Kidney glomerular epithelial cell (primary cell): ENCODE measurements around the gene TTF2.

Source experiments
- DNase-seq: peaks from one replicate; lab custom pipeline; 2025; lab: John Stamatoyannopoulos, UW

Gene TTF2

GRCh38 chr1:117059678-117060440, at the start of gene TTF2:
TTF2 (plus strand) TSS chr1:117060326; CDS start chr1:117060347, 21 bp downstream.
- DNase-seq = peak; percentile 99

DNA sequence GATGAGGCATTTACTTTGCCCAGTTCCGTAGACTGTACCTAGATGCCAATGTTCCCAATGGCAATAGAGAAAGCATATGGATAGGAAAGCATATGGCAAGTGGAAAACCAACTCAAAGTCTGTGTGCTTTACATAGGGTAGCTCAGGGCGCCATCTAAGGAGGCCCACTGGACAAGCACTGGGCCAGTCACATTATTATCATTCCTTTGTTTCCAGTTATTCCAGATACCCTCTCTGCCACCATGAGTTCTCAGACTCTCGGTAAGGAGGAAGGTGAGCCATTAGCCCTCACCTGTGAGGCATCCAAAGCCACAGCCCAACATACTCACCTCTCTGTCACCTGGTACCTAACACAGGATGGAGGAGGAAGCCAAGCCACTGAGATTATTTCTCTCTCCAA, 48.8 kb upstream of the TTF2 start:
- DNase-seq = no peak

GRCh38 chr1:117013309-117013858, 46.7 kb upstream of the TTF2 start:
- no peak for DNase-seq

DNA sequence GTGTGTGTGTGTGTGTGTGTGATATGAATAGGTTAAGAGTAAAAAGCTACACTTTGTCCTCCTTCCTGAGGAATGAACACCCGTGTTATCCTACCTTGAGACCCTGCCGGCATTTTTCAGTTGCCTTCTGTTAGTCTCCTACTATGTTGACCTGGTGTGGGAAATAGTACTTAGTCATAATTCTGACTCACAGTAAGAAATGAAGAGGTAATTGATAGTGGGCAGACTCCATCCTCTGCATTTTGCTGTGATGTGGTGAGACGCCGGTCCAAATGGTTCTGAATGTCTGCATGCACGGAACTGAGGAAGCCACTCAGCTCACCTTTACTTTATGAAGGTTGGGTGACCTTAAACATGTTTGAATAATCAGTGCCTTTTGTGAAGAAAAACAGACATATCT, 45.9 kb upstream of the TTF2 start:
- peak; percentile 34 for DNase-seq

GRCh38 chr1:117015724-117016123, 44.4 kb upstream of the TTF2 start:
- no peak for DNase-seq

GRCh38 chr1:117017062-117017461, 43.1 kb upstream of the TTF2 start:
- no peak for DNase-seq

DNA sequence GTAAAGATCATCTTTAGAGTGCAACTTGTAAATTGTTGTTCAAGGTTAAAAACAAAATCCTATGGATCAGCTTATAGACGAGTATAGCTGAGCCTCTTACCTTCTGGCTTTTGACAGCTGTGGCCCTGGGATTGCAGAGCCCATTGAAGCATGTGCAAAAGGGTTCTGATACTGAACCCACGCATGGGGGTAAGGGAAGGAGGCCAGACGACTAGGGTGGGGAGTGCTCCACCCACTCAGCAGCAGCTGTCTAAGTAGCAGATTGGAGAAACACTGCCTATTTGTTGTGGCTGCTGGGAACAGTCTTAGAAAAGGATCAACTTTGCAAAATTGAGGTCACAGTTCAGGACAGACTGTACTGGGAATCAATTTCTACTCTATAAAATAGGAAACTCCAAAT, 42.5 kb upstream of the TTF2 start:
- DNase-seq = no peak

GRCh38 chr1:117020526-117021156, 39.5 kb upstream of the TTF2 start:
- DNase-seq = no peak

DNA sequence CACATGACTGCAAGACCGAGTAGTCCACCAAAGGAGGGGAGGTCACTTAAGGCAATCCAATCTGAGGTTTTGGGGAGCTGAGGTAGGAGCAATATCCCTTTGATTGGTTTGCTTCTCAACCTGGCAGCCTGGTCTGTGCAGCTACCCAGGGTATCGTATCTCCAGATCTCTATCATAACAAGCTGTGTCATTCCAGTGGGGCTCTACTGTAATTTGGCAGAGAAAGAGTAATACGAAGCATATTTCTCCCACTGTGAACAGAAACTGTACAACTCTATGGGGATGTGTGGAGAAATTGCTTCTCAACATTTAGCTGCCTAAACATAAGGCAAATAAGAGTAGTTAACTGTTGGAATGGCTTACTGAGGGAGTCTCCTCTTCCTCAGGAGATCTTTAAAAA, 38.0 kb upstream of the TTF2 start:
- DNase-seq = no peak

- DNase-seq = no peak
These were observed 34.6 kb upstream of the TTF2 start for GRCh38 chr1:117025568-117025967.

DNA sequence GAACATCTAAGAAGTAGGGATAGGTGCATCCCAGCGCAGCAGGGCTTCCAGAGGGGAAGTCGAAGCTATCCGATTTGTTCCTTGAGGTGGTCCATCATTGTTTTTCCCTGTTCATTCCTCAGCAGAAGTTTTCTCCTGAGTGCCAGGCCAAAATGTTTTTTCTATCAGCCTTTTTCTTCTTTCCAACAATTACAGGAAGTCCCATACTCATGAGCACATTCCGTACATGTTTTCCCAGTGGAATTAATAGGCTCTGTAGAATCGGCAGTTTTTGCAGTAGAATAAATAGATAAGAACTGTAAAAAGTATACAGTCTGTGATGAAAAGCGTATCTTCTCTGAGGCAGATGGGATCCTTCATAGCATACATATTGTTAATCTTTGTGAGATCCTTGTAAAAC, 33.8 kb upstream of the TTF2 start:
- DNase-seq = no peak

DNA sequence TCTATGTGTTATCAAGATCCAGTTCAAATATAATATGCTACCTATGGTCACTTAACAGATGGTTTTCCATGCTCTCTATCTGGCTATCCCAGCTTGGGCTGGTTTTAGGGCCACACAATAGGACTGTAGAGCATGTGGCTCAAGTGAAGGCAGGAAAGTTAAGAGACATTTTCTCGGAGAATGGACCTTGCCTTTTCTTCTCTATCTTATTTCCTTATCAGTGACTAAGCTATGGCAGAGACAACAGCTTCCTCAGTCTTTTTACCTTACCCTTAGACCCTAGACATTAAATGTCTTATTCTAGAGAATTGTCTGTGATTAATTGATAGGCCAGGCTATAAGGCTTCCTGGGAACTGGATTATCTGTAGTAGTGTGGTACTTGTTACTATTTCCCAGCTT, 30.4 kb upstream of the TTF2 start:
- DNase-seq = no peak

DNA sequence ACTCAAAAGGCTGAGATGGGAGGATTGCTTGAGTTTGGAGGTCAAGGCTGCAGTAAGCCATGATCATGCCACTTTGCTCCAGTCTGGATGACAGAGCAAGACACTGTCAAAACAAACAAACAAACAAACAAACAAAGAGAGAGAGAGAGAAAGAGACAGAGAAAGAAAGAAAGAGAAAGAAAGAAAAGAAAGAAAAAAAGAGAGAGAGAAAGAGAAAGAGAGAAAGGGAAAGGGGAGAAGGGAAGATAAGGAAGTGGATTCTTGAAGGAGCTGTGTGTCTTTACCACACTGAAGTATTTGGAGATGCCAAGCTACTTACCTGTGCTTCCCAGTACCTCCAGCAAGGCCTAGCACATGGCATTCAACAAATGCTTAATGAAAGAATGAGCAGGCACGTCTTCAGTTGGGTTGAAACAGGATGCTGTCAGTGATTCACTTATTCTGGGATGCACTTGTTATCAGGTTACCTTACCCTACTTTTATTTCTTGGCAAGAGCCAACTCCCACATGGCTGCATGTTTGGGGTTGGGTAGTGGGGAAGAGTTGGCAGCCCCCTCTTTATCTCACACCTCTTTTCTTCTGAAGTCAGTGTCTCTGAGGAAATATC, 29.8 kb upstream of the TTF2 start:
- DNase-seq = no peak

DNA sequence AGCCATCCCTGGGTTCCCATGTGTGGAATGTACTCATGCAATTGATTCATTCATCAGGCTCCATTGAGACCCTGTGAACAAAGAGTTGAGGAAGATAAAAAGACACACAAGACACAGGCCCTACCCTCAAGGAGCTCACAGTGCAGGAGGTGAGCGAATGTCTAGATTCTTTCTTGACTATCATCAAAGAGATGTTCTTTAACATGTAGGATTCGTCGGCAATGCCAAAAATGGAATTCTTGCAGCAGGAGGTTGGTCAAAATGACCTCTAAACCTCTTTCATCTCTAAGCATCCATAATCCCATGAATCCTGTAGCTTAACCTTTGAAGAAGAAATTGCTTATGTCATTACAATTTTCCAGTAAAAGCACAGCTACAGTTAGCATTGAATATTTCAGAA, 27.9 kb upstream of the TTF2 start:
- DNase-seq = no peak

GRCh38 chr1:117032681-117033539, 27.2 kb upstream of the TTF2 start:
- no peak for DNase-seq

GRCh38 chr1:117033772-117034171, 26.4 kb upstream of the TTF2 start:
- DNase-seq = no peak

- no peak for DNase-seq
These were observed 25.3 kb upstream of the TTF2 start for GRCh38 chr1:117034791-117035290.

DNA sequence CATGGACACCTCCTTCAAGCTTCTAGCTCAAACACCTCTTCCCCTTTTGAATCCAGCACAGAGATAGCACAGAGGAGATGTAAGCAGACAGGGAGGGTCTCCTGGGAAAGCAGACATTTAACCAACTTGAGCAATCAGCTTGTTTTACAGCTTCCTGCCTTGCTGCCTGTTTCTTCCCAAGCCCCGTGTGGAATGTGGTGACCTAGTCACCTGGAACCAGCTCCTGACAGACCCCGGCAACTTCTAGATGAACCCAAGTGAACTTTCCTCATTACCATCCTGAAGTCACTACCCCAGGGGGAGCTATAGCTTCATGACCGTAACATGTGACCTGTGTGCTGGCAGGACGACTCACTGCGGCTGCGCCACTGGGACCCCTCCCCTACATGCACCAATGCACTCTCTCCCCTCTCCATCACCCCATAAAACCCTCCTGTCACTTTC, 24.1 kb upstream of the TTF2 start:
- DNase-seq = peak; percentile 15

DNA sequence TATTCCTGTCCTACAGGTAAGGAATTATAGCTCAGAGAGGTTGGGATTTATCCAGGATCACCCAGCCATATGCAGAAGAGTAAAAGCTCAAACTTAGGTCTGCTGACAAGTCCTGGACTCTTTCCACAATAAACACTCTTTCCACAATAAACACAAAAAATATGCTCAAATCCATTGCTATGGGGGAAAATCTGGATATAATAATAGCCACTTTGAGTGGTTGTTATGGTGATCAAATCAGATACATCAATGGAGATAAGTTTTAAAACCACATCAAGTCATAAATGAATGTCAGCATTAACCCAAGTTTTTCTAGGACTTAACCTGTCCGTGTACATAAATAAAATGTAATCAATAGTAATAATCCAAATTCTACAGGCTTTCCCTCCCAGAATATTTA, 22.3 kb upstream of the TTF2 start:
- no peak for DNase-seq

DNA sequence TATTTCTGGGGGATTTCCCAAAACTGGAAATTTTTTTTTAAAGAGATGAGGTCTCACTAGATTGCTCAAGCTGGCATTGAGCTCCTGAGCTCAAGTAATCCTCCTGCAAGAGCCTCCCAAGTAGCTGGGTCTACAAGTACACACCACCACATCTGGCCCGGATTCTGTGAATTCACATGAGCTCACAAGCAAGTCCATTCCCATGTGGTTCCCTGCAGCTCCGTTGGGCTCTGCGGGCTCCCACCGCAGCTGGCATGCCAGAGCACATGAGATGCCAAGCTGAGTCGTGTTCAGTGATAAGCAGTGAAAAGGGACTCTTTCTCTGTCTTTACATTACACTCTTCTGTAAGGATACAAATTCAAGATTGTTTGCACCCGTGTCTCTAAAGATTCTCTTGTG, 21.9 kb upstream of the TTF2 start:
- DNase-seq = no peak

DNA sequence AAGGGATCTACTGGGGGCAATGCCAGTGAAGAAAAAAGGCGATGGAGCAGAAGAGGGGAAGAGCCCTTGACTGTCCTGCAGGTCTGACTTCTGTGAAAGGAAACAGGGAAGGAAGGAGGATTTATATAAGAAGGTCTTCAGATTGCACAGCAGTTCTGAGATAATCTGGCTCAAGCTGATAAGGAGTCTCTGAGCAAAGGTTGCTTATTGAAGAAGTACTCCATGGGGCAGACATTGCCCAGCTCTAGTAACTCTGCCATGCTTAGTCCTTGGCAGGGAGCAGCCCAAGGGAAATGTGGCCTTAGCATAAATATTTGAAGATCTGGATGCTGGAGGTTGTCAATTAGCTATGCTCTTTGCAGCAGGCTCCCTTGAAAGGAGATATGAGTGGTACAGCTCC, 15.9 kb upstream of the TTF2 start:
- DNase-seq = no peak

GRCh38 chr1:117045644-117046043, 14.5 kb upstream of the TTF2 start:
- no peak for DNase-seq
